ENCODE data around the gene NT5DC4. TPM values are rescaled to one million over a fixed set of nuclear protein-coding genes. Genes with fewer than 3 reads are reported as not detected.

Gene NT5DC4
- total and polyA plus RNA-seq, 2 of the 8 experiments (the other 6 are each of a cell fraction or from before 2014, with no cell fraction given): not detected

DNA sequence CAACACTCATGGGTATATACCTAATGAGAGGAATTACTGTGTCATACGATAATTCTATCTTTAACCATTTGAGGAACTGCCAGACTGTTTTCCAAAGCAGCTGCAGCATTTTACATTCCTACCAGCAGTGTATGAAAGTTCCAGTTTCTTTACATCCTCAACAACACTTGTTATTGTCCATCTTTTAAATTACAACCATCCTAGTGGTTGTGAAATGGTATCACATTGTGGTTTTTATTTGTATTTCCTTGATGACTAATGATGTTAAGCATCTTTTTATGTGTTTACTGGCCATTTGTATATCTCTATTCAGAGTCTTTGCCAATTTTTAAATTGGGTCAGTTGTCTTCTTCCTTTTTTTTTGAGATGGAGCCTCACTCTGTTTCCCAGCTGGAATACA is 47.6 kb downstream of the NT5DC4 start (continued):
- TF ChIP-seq, protein P1, sequence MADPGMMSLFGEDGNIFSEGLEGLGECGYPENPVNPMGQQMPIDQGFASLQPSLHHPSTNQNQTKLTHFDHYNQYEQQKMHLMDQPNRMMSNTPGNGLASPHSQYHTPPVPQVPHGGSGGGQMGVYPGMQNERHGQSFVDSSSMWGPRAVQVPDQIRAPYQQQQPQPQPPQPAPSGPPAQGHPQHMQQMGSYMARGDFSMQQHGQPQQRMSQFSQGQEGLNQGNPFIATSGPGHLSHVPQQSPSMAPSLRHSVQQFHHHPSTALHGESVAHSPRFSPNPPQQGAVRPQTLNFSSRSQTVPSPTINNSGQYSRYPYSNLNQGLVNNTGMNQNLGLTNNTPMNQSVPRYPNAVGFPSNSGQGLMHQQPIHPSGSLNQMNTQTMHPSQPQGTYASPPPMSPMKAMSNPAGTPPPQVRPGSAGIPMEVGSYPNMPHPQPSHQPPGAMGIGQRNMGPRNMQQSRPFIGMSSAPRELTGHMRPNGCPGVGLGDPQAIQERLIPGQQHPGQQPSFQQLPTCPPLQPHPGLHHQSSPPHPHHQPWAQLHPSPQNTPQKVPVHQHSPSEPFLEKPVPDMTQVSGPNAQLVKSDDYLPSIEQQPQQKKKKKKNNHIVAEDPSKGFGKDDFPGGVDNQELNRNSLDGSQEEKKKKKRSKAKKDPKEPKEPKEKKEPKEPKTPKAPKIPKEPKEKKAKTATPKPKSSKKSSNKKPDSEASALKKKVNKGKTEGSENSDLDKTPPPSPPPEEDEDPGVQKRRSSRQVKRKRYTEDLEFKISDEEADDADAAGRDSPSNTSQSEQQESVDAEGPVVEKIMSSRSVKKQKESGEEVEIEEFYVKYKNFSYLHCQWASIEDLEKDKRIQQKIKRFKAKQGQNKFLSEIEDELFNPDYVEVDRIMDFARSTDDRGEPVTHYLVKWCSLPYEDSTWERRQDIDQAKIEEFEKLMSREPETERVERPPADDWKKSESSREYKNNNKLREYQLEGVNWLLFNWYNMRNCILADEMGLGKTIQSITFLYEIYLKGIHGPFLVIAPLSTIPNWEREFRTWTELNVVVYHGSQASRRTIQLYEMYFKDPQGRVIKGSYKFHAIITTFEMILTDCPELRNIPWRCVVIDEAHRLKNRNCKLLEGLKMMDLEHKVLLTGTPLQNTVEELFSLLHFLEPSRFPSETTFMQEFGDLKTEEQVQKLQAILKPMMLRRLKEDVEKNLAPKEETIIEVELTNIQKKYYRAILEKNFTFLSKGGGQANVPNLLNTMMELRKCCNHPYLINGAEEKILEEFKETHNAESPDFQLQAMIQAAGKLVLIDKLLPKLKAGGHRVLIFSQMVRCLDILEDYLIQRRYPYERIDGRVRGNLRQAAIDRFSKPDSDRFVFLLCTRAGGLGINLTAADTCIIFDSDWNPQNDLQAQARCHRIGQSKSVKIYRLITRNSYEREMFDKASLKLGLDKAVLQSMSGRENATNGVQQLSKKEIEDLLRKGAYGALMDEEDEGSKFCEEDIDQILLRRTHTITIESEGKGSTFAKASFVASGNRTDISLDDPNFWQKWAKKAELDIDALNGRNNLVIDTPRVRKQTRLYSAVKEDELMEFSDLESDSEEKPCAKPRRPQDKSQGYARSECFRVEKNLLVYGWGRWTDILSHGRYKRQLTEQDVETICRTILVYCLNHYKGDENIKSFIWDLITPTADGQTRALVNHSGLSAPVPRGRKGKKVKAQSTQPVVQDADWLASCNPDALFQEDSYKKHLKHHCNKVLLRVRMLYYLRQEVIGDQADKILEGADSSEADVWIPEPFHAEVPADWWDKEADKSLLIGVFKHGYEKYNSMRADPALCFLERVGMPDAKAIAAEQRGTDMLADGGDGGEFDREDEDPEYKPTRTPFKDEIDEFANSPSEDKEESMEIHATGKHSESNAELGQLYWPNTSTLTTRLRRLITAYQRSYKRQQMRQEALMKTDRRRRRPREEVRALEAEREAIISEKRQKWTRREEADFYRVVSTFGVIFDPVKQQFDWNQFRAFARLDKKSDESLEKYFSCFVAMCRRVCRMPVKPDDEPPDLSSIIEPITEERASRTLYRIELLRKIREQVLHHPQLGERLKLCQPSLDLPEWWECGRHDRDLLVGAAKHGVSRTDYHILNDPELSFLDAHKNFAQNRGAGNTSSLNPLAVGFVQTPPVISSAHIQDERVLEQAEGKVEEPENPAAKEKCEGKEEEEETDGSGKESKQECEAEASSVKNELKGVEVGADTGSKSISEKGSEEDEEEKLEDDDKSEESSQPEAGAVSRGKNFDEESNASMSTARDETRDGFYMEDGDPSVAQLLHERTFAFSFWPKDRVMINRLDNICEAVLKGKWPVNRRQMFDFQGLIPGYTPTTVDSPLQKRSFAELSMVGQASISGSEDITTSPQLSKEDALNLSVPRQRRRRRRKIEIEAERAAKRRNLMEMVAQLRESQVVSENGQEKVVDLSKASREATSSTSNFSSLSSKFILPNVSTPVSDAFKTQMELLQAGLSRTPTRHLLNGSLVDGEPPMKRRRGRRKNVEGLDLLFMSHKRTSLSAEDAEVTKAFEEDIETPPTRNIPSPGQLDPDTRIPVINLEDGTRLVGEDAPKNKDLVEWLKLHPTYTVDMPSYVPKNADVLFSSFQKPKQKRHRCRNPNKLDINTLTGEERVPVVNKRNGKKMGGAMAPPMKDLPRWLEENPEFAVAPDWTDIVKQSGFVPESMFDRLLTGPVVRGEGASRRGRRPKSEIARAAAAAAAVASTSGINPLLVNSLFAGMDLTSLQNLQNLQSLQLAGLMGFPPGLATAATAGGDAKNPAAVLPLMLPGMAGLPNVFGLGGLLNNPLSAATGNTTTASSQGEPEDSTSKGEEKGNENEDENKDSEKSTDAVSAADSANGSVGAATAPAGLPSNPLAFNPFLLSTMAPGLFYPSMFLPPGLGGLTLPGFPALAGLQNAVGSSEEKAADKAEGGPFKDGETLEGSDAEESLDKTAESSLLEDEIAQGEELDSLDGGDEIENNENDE (IDR thresholded peaks at IDR 0.05; ENCODE audit: insufficient replicate concordance, low read length): no peak
- TF ChIP-seq RXRA (IDR thresholded peaks at IDR 0.05; ENCODE audit: insufficient read depth, low read depth, low read length) (no peak), ZNF274 (IDR thresholded peaks at IDR 0.05; ENCODE audit: borderline replicate concordance, extremely low read depth, low read length) (no peak), SP4 (IDR thresholded peaks at IDR 0.05; ENCODE audit: low read length) (no peak), MAFK (IDR thresholded peaks at IDR 0.05; ENCODE audit: low read depth, low read length) (no peak), CEBPB (IDR thresholded peaks at IDR 0.05; ENCODE audit: low read depth, low read length) (no peak), ASH2L (IDR thresholded peaks at IDR 0.05; ENCODE audit: low read length) (no peak), CHD1 (IDR thresholded peaks at IDR 0.05; ENCODE audit: low read depth, low read length) (no peak), BACH1 (IDR thresholded peaks at IDR 0.05; ENCODE audit: low read length) (no peak), RAD21 (IDR thresholded peaks at IDR 0.05 in 1 of 2, conservative IDR thresholded peaks at IDR 0.05 in 1 of 2; ENCODE audit: low read depth in 2 of 2, low read length in 2 of 2) (no peak), HDAC6 (IDR thresholded peaks at IDR 0.05; ENCODE audit: low read depth, low read length) (no peak)

All from H1 (cell line).